Measurements from ENCODE around the gene CDK16.

Gene CDK16

GRCh38 chrX:47218280-47218919 lies at the start of gene CDK16:
Gene CDK16, plus strand, starts transcription at chrX:47218681. Its CDS starts 4,877 bp downstream, at chrX:47223558.
- peak; percentile 79 for DNase-seq (ENCODE audit: low spot score)

- DNase-seq (ENCODE audit: low spot score) = no peak
These were observed 49.2 kb upstream of the CDK16 start for GRCh38 chrX:47169273-47169672.

- DNase-seq (ENCODE audit: low spot score) = no peak
These were observed 48.6 kb upstream of the CDK16 start for GRCh38 chrX:47169726-47170515.

GRCh38 chrX:47170861-47171692 lies 47.4 kb upstream of the CDK16 start:
- DNase-seq (ENCODE audit: low spot score) = no peak

GRCh38 chrX:47171996-47172395 lies 46.5 kb upstream of the CDK16 start:
- no peak for DNase-seq (ENCODE audit: low spot score)

GRCh38 chrX:47172549-47172948 lies 45.9 kb upstream of the CDK16 start:
- no peak for DNase-seq (ENCODE audit: low spot score)

GRCh38 chrX:47172971-47173792 lies 45.3 kb upstream of the CDK16 start:
- DNase-seq (ENCODE audit: low spot score) = no peak

- no peak for DNase-seq (ENCODE audit: low spot score)
These were observed 44.1 kb upstream of the CDK16 start for GRCh38 chrX:47174376-47174775.

- no peak for DNase-seq (ENCODE audit: low spot score)
These were observed 43.5 kb upstream of the CDK16 start for GRCh38 chrX:47174846-47175587.

GRCh38 chrX:47175588-47175980 lies 42.9 kb upstream of the CDK16 start:
- DNase-seq (ENCODE audit: low spot score) = no peak

GRCh38 chrX:47176101-47176740 lies 42.3 kb upstream of the CDK16 start:
- no peak for DNase-seq (ENCODE audit: low spot score)

GRCh38 chrX:47177079-47177478 lies 41.4 kb upstream of the CDK16 start:
- DNase-seq (ENCODE audit: low spot score) = no peak

GRCh38 chrX:47178337-47178736 lies 40.1 kb upstream of the CDK16 start:
- DNase-seq (ENCODE audit: low spot score) = no peak

GRCh38 chrX:47179221-47179927 lies 39.1 kb upstream of the CDK16 start:
- DNase-seq (ENCODE audit: low spot score) = no peak

GRCh38 chrX:47179928-47180255 lies 38.6 kb upstream of the CDK16 start:
- DNase-seq (ENCODE audit: low spot score) = no peak

GRCh38 chrX:47180346-47180745 lies 38.1 kb upstream of the CDK16 start:
- DNase-seq (ENCODE audit: low spot score) = no peak

- no peak for DNase-seq (ENCODE audit: low spot score)
These were observed 37.2 kb upstream of the CDK16 start for GRCh38 chrX:47181301-47181700.

GRCh38 chrX:47182106-47182700 lies 36.3 kb upstream of the CDK16 start:
- no peak for DNase-seq (ENCODE audit: low spot score)

- no peak for DNase-seq (ENCODE audit: low spot score)
These were observed 34.0 kb upstream of the CDK16 start for GRCh38 chrX:47184486-47184885.

GRCh38 chrX:47185241-47185640 lies 33.2 kb upstream of the CDK16 start:
- no peak for DNase-seq (ENCODE audit: low spot score)
